Mononuclear cell (primary cell): ENCODE results near the gene MRO. TPM values are rescaled to one million over a fixed set of nuclear protein-coding genes. Genes with fewer than 3 reads are reported as not detected.
"Not testable (repeated sequence)": the region's sequence is repeated elsewhere in the genome, so short reads cannot be mapped to it uniquely, and the experiment has no call there.

ENCODE experiments used
- H3K27me3 ChIP-seq: 2 replicates; pipeline ENCODE4 v1.6.0; 2011; ENCODE audit warnings: low read length, control low read depth; ENCODE audit not compliant: insufficient read depth
- H3K4me1 ChIP-seq: 2 replicates; pipeline ENCODE4 v1.5.1; 2011; ENCODE audit warnings: mild to moderate bottlenecking, low read length, control low read depth; ENCODE audit not compliant: insufficient read depth
- H3K4me3 ChIP-seq: 2 replicates; pipeline ENCODE4 v1.5.1; 2011; ENCODE audit warnings: mild to moderate bottlenecking, low read length, moderate library complexity
- H3K9me3 ChIP-seq: 2 replicates; pipeline ENCODE4 v1.5.1; 2011; ENCODE audit warnings: low read depth, mild to moderate bottlenecking, control low read depth, low read length
- total RNA-seq: library from RNA; depleted of rRNA; stranded (reverse); fragments of >200 nt; gene quantifications from one replicate; pipeline ENCODE4 v1.2.3, GENCODE V29; 2012

The MRO gene
- total RNA-seq, 1 donor, result under 0.01 TPM

DNA sequence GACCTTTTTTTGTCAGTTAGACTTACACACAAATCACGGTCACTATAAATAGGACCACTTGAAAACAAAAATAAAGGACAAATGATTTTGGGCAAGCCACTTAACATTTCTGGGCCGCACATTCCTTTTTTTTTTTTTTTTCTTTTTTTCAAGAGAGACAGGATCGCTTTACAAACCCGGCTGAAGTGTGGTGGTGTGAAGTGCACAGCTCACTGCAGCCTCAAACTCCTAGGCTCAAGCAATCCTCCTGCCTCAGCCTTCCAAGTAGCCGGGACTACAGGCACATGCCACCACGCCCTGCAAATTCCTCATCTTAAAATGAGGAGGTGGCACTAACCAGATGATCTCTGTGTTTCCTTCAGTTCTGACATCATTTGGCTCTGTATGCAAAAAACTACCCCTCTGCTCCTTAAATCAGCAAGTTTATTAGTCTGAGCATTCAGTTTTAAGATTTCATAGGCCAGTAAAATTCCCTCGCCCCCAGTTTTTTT is 28.3 kb upstream of the MRO start:
- Histone ChIP-seq H3K27me3 (no peaks in the 10 kb centered on the region), H3K4me3 (no peak overlapping the region), H3K9me3 (no peaks in the 10 kb centered on the region), H3K4me1 (peaks cover 19% of the 10 kb centered on the region)

DNA sequence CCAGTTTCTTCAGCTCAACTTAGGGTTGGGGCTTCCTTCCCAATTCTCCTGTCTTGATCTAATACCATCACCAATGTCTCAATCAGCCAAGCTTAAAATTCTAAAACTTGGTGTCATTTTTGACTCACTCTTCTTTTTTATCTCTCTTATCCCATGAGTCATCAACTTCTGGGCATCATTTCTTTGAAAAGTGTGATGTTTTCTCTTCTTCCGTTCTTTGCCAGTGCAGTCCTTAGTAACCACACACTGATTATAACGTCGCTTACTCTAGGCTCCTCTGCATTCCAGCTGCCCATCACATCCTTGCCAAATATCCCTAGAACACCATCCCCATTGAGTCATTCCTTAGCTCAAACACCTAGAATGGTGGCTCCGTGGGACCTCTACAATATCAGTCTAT is 27.4 kb upstream of the MRO start:
- no peaks in the 10 kb centered on the region for H3K9me3 ChIP-seq
- no peak overlapping the region for H3K4me3 ChIP-seq
- no peaks in the 10 kb centered on the region for H3K27me3 ChIP-seq
- peaks cover 19% of the 10 kb centered on the region for H3K4me1 ChIP-seq

DNA sequence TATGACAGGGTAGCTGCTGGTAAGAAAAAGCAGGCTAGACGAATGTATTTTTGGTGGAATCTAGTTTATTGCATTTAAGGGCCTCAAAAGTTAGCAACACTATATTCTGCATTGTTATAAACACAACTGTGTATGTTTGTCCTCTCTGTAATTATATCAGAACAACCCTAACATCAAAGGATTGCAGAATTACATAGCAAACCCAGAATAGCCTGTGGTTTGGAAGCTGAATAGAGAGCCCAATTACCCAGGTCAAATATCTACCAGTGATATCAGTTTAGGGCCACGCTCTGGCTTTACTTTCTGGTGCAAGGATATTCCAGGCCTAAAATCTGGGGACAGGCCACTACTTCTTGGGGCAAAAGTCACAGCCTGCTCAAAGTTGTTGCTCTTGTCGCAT is 25.1 kb upstream of the MRO start:
- no peak overlapping the region for H3K4me3 ChIP-seq
- no peaks in the 10 kb centered on the region for H3K9me3 ChIP-seq
- no peaks in the 10 kb centered on the region for H3K27me3 ChIP-seq
- H3K4me1 ChIP-seq, result peaks cover 11% of the 10 kb centered on the region

DNA sequence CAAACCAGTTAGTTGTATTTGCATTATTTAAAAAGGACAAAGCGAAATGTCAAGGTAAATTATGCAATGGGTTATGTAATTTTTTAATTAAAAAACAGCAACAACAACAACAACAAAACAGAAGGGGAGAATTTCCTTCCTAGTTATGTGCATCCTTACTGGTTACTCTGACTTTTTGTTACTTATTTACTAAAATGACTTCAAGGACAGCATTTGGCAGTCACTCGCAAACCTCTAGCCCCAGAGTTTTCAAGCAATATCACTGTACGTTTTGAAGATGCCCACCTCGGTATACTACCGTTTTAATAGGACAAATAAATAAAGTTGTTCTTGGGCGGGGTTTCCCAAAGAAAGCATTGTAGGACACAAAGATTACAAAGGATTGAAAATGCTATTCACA is 24.7 kb upstream of the MRO start:
- Histone ChIP-seq H3K4me1 (peaks cover 11% of the 10 kb centered on the region), H3K9me3 (no peaks in the 10 kb centered on the region), H3K4me3 (no peak overlapping the region), H3K27me3 (no peaks in the 10 kb centered on the region)

DNA sequence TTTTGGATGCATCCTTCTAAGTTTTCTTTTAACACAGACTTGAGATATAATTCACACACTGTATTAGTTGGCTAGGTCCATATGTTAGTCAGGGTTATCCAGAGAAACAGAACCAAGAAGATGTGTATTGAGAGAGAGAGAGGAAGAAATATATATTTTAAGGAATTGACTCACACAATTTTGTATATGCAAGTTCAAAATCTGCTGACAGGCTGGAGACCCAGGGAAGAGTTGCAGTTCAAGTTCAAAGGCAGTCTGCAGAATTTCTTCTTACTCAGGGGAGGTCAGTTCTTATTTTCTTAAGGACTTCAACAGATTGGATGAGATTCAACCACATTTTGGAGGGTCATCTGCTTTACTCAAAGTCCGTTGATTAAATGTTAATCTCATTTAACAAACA is 23.0 kb upstream of the MRO start:
- H3K4me1 ChIP-seq, result no peaks in the 10 kb centered on the region
- H3K4me3 ChIP-seq, result no peak overlapping the region
- H3K27me3 ChIP-seq, result no peaks in the 10 kb centered on the region
- H3K9me3 ChIP-seq, result no peaks in the 10 kb centered on the region

DNA sequence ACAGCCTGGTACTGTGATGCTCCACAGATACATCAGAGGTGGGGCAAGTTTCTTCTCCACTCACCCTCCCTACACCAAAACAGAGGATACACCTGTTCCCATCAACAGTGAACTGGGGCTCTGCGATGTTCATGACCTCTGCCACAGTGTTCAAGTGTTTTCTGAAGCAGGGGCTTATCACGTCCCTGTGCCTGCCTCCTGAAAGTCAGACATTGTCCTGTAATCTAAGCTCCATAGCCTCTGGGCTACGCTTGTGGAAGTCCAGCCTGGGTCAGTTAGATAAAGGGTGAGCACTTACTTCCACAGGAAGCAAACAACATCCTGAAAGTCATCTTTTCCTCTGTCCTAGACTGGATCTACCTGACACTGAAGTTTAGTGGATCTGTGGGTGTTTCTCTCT is 20.2 kb upstream of the MRO start:
- Histone ChIP-seq H3K9me3 (no peaks in the 10 kb centered on the region), H3K4me1 (peaks cover 15% of the 10 kb centered on the region), H3K27me3 (no peaks in the 10 kb centered on the region), H3K4me3 (no peak overlapping the region)

DNA sequence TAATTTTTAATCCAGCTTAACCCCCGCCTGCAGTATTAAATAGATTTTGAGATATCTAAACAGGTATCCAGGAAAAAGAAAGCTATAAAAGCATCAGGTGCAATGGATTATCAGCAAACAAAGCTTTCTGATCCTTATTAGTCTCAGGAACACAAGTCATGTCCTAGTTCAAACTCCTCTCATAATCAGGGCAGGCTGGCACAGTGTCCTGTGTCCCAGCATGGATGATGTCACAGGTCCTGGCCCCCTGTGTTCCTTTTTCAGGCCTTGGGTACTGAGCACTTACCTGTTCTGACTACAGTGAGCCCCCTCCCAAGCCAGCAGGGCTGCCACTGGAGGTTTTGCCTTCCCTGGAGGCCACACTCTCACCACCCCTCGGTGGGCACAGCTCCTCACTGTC is 19.5 kb upstream of the MRO start:
- peaks cover 15% of the 10 kb centered on the region for H3K4me1 ChIP-seq
- no peaks in the 10 kb centered on the region for H3K9me3 ChIP-seq
- no peak overlapping the region for H3K4me3 ChIP-seq
- H3K27me3 ChIP-seq, result no peaks in the 10 kb centered on the region

DNA sequence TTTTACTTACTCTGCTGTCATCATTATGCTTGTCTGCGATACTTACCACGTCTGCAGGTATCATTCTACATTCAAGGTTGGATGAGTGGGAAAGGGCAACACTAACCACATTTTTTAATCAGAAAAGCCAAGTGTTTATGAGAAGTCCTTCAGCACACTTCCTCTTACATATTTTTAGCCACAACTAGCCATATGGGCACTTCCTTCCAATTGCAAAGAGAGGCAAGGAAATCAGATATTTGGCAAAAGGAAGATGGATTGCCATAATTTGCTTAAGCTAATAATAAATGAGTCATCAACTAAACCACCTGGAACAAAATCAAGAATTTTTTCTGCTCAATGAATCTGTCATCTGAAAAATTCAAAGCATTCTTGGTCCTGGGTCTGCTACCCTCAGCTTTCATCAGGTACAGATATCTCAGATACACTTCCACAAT is 16.7 kb upstream of the MRO start:
- H3K4me3 ChIP-seq, result no peak overlapping the region
- no peaks in the 10 kb centered on the region for H3K9me3 ChIP-seq
- H3K4me1 ChIP-seq, result peaks cover 15% of the 10 kb centered on the region
- H3K27me3 ChIP-seq, result no peaks in the 10 kb centered on the region

DNA sequence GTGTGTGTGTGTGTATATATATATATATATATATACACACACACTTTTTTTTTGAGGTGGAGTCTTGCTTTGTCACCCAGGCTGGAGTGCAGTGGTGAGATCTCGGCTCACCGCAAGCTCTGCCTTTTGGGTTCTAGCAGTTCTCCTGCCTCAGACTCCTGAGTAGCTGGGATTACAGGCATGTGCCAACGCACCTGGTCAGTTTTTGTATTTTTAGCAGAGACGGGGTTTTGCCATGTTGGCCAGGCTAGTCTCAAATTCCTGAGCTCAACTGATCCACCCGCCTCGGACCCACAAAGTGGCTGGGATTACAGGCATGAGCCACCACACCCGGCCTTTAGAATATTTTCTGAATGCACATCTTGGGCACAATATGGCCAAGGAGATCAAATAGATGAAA is 13.7 kb upstream of the MRO start:
- H3K9me3 ChIP-seq, H3K27me3 ChIP-seq, H3K4me3 ChIP-seq: not testable (repeated sequence)
- H3K4me1 ChIP-seq, result peaks cover 30% of the 10 kb centered on the region

DNA sequence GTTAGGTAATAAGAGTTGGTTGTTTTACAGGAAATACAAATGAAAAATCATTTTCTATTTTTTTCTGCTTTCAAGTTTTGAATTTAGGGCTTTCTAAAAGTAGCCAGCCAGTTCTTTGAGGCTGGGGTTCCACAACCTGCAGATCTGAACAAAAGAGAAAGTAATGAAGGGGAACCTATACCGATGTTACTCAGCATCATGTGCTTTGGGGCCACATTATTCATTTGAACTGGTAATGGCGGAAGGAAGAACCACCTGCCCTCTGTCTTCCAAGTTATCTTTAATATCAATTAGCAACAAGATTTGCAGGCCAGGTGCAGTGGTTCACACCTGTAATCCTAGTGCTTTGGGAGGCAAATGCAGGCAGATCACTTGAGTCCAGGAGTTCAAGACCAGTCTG is 12.9 kb upstream of the MRO start:
- Histone ChIP-seq H3K27me3 (no peaks in the 10 kb centered on the region), H3K9me3 (no peaks in the 10 kb centered on the region), H3K4me1 (peaks cover 30% of the 10 kb centered on the region), H3K4me3 (no peak overlapping the region)

DNA sequence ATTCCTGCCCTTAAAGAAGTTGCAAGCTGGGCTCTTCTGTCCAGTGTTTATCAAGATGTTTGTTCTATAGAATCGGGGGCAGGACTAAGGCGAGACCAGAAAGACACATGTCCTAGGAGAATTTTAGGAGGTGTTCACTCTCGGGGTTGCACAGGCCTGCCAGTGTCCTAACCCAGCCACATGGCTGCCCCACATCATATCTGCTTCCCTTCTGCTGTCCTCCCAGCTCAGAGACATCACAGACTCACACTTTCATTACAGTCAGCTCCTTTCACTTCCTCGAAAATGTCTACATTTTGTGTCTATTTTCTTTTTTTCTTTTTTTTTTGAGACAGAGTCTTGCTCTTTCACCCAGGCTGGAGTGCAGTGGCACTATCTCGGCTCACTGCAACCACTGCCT is 10.7 kb upstream of the MRO start:
- no peak overlapping the region for H3K4me3 ChIP-seq
- H3K4me1 ChIP-seq, result peaks cover 16% of the 10 kb centered on the region
- no peaks in the 10 kb centered on the region for H3K27me3 ChIP-seq
- H3K9me3 ChIP-seq, result no peaks in the 10 kb centered on the region

DNA sequence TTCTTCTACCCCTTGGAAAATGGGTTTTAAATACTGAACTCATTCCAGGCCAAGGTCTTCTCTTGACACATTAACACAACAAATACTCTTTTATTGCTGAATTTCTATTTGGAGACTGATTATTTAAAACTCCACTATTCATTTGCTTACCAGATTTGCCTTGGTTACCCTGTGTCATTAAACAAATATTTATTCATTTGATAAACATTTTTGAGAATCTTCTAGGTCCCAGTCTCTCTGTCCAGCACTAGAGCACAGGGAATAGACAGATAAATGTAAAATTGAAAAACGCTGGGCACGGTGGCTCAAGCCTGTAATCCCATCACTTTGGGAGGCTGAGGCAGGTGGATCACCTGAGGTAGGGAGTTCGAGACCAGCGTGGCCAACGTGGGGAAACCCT is 9.8 kb upstream of the MRO start:
- no peaks in the 10 kb centered on the region for H3K27me3 ChIP-seq
- H3K4me3 ChIP-seq, result no peak overlapping the region
- no peaks in the 10 kb centered on the region for H3K9me3 ChIP-seq
- H3K4me1 ChIP-seq, result peaks cover 16% of the 10 kb centered on the region

DNA sequence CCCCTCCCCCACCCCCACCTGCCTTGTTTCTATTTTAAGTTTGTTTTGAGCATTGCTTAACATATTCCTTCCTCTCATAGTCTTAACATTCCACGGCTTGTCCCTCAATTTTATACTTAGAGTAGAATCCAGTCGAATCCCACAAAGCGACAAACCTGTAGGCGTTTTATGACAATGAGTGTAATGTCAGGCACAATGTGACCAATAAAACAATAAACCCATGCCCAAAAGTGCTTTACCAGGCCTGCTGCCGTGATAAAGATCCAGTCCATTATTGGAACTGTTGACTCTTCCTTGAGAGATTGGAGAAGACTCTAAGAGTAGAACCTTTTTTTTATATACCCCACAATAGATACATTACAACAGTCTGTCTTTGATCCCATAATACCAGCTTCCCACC is 6.2 kb upstream of the MRO start:
- H3K4me1 ChIP-seq, result peaks cover 16% of the 10 kb centered on the region
- no peak overlapping the region for H3K4me3 ChIP-seq

DNA sequence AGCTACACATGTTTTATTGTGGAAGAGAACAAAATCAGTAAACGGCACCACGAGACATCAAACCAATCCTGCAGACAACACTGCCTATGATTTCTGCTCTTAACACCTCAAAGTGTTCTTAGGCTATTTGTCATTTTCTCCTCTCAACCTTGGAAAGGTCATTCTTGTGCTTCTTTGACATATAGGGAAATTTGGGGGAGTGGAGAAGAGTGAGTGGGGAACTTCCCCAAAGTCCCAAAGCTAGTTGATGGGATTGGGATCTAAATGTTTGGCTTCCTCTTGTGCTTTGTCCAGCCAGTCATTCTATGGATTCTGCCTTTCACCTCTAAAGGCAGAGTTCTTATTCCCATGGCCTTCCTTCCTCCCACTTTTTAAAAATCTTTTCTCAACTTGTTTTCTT is 5.8 kb upstream of the MRO start:
- Histone ChIP-seq H3K4me3 (no peak overlapping the region), H3K27me3 (no peaks in the 10 kb centered on the region), H3K4me1 (peaks cover 16% of the 10 kb centered on the region), H3K9me3 (no peaks in the 10 kb centered on the region)

More for the DNA sequence above, 6.2 kb upstream of the MRO start:
- Histone ChIP-seq H3K9me3 (no peaks in the 10 kb centered on the region), H3K27me3 (no peaks in the 10 kb centered on the region)

DNA sequence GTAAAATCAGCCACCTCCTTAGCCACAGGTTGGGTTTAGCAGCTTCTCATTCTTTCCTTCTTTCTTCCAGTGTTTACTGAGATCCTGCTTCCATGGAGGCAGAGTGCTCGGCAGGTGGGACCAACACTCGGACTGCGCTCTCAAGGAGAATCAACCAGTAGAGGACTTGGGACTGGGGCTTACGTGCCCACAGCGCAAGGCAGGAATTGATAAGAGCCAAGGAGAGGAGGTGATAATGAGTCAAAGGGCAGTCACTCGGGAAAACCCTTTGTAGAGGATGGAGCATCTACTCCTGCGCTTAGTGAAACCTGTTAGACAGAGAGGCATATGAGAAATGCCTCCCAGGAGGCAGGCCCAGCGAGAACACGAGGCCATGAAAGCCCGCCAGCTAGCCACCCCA is 2.9 kb upstream of the MRO start:
- Histone ChIP-seq H3K9me3 (no peaks in the 10 kb centered on the region), H3K4me1 (peaks cover 22% of the 10 kb centered on the region), H3K27me3 (no peaks in the 10 kb centered on the region), H3K4me3 (no peak overlapping the region)

DNA sequence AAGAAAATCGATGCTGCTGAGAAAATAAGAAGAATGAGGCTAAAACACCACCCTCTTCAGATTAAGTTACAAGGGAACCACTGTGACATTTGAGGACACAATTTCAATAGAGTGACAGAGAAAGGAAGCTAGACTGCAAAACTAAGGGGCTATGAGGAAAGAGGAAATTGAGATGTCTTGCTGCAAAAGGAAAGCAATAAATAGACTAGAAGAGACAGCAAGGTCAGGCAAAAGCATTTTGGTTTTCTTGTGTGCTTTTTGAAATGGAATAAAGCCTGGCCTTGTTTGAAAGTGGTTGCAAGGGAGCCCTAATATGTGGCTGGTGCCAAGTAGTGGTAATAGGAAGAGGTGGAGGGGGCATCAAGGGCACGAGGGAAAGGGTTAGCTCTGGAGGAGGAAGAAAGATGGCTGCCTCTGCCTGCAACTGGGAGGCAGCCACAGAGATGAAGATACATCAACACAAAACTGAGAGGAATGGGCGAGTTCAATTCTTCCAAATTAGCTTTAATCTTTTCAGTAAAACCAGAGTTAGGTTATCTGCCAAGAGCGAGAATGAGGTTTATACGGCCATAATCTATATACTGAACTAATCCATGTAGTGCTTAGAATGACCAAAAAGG is 1.2 kb upstream of the MRO start:
- H3K27me3 ChIP-seq, result no peaks in the 10 kb centered on the region
- no peaks in the 10 kb centered on the region for H3K9me3 ChIP-seq
- H3K4me1 ChIP-seq, result peaks cover 28% of the 10 kb centered on the region
- H3K4me3 ChIP-seq, result no peak overlapping the region
